H9 (cell line): Measurements from ENCODE around the gene MFGE8. TPM values are rescaled to one million over a fixed set of nuclear protein-coding genes. Genes with fewer than 3 reads are reported as not detected.

Experiments used
- DNase-seq: peaks from one replicate; pipeline ENCODE4 v3.0.0-alpha.2; 2017
- H2AFZ ChIP-seq: one replicate; pipeline ENCODE4 v1.6.1; 2013; ENCODE audit warnings: mild to moderate bottlenecking, low read length, control low read depth, moderate library complexity
- H2AK5ac ChIP-seq: 2 replicates; pipeline ENCODE4 v1.6.1; 2013; ENCODE audit warnings: low read length, control low read depth, mixed read lengths; ENCODE audit not compliant: insufficient read length
- H2BK120ac ChIP-seq: one replicate; pipeline ENCODE4 v1.6.1; 2013; ENCODE audit warnings: low read depth, mild to moderate bottlenecking, low read length, control low read depth, inconsistent platforms; ENCODE audit not compliant: poor library complexity, severe bottlenecking
- H2BK12ac ChIP-seq: 2 replicates; pipeline ENCODE4 v1.6.1; 2013; ENCODE audit warnings: low read length, control low read depth, mixed read lengths, low read depth; ENCODE audit not compliant: insufficient read length
- H2BK15ac ChIP-seq: 2 replicates; pipeline ENCODE4 v1.6.1; 2013; ENCODE audit warnings: low read depth, low read length, control low read depth
- H2BK20ac ChIP-seq: one replicate; pipeline ENCODE4 v1.6.1; 2013; ENCODE audit warnings: low read depth, mild to moderate bottlenecking, low read length, control low read depth, inconsistent platforms; ENCODE audit not compliant: poor library complexity, severe bottlenecking
- H2BK5ac ChIP-seq: 2 replicates; pipeline ENCODE4 v1.6.1; 2013; ENCODE audit warnings: low read length, control low read depth, mixed read lengths; ENCODE audit not compliant: insufficient read length
- H3K14ac ChIP-seq: 2 replicates; pipeline ENCODE4 v1.6.1; 2013; ENCODE audit warnings: low read length, control low read depth; ENCODE audit not compliant: insufficient read depth
- H3K18ac ChIP-seq: 2 replicates; pipeline ENCODE4 v1.6.1; 2013; ENCODE audit warnings: low read depth, mild to moderate bottlenecking, mixed read lengths, low read length, control low read depth; ENCODE audit not compliant: insufficient read length
- H3K23ac ChIP-seq: 2 replicates; pipeline ENCODE4 v1.6.1; 2013; ENCODE audit warnings: low read length, control low read depth, mixed read lengths, low read depth; ENCODE audit not compliant: insufficient read length
- H3K23me2 ChIP-seq: 2 replicates; pipeline ENCODE4 v1.6.1; 2013; ENCODE audit warnings: low read depth, mild to moderate bottlenecking, mixed read lengths, low read length, control low read depth; ENCODE audit not compliant: insufficient read length, poor library complexity, severe bottlenecking
- H3K27ac ChIP-seq: 2 replicates; pipeline ENCODE4 v1.5.1; 2013; ENCODE audit warnings: low read length, control low read depth, mixed read lengths, low read depth; ENCODE audit not compliant: insufficient read length
- H3K27me3 ChIP-seq: 2 replicates; pipeline ENCODE4 v1.6.1; 2013; ENCODE audit warnings: low read length, control low read depth, inconsistent platforms; ENCODE audit not compliant: insufficient read depth
- H3K4ac ChIP-seq: 2 replicates; pipeline ENCODE4 v1.6.1; 2013; ENCODE audit warnings: low read depth, mild to moderate bottlenecking, control low read depth, inconsistent platforms, low read length, moderate library complexity
- H3K4me1 ChIP-seq: 2 replicates; pipeline ENCODE4 v1.6.1; 2013; ENCODE audit warnings: low read length, control low read depth, inconsistent platforms; ENCODE audit not compliant: insufficient read depth
- H3K4me2 ChIP-seq: 2 replicates; pipeline ENCODE4 v1.6.1; 2013; ENCODE audit warnings: low read length, control low read depth, mixed read lengths; ENCODE audit not compliant: insufficient read length, insufficient read depth
- H3K56ac ChIP-seq: 2 replicates; pipeline ENCODE4 v1.6.1; 2013; ENCODE audit warnings: low read depth, mild to moderate bottlenecking, mixed read lengths, low read length, control low read depth; ENCODE audit not compliant: insufficient read length
- H3K79me1 ChIP-seq: 2 replicates; pipeline ENCODE4 v1.6.1; 2013; ENCODE audit warnings: low read depth, mild to moderate bottlenecking, moderate library complexity, low read length, control low read depth, inconsistent platforms; ENCODE audit not compliant: insufficient read depth, poor library complexity, severe bottlenecking
- H3K79me2 ChIP-seq: 2 replicates; pipeline ENCODE4 v1.6.1; 2013; ENCODE audit warnings: low read length, control low read depth, inconsistent platforms; ENCODE audit not compliant: insufficient read depth
- H3K9ac ChIP-seq: 2 replicates; pipeline ENCODE4 v1.6.1; 2013; ENCODE audit warnings: low read length, control low read depth, mixed read lengths; ENCODE audit not compliant: insufficient read length; ENCODE audit errors: extremely low read depth
- H3K9me3 ChIP-seq: one replicate; pipeline ENCODE4 v1.6.1; 2013; ENCODE audit warnings: low read depth, low read length, inconsistent platforms; ENCODE audit not compliant: control insufficient read depth
- H3T11ph ChIP-seq: one replicate; pipeline ENCODE4 v1.6.1; 2013; ENCODE audit warnings: mild to moderate bottlenecking, low read length, control low read depth, inconsistent platforms
- H4K20me1 ChIP-seq: one replicate; pipeline ENCODE4 v1.6.1; 2013; ENCODE audit not compliant: control insufficient read depth, insufficient read length, insufficient read depth
- H4K5ac ChIP-seq: 2 replicates; pipeline ENCODE4 v1.6.1; 2013; ENCODE audit warnings: low read depth, mild to moderate bottlenecking, mixed read lengths, low read length, control low read depth; ENCODE audit not compliant: insufficient read length
- H4K8ac ChIP-seq: replicated peaks from 2 replicates; pipeline ENCODE4 v1.6.1; 2013; ENCODE audit warnings: low read length, control low read depth, mixed read lengths, low read depth; ENCODE audit not compliant: insufficient read length
- H4K91ac ChIP-seq: 2 replicates; pipeline ENCODE4 v1.6.1; 2013; ENCODE audit warnings: low read depth, mild to moderate bottlenecking, moderate library complexity, mixed read lengths, low read length, control low read depth; ENCODE audit not compliant: insufficient read length
- H3K27ac Mint-ChIP-seq, 3 experiments: 2 replicates in 2 of 3; 3 replicates in 1 of 3; pipeline ENCODE4 v1.8.0; 2020 to 2021; ENCODE audit warnings: mixed read lengths in 3 of 3, mild to moderate bottlenecking in 1 of 3, moderate library complexity in 1 of 3
- H3K27me3 Mint-ChIP-seq: 2 replicates; pipeline ENCODE4 v1.8.0; 2021; ENCODE audit warnings: low read depth, mild to moderate bottlenecking, moderate library complexity, mixed read lengths
- H3K36me3 Mint-ChIP-seq, 3 experiments: 2 replicates in 2 of 3; 3 replicates in 1 of 3; pipeline ENCODE4 v1.8.0; 2020 to 2021; ENCODE audit warnings: low read depth in 3 of 3, mixed read lengths in 3 of 3; ENCODE audit not compliant: insufficient read depth in 1 of 3
- H3K4me1 Mint-ChIP-seq, 2 experiments: 2 replicates each; pipeline ENCODE4 v1.8.0; 2020; ENCODE audit warnings: mixed read lengths in 2 of 2
- H3K4me3 Mint-ChIP-seq, 2 experiments: 2 replicates in 1 of 2; 3 replicates in 1 of 2; pipeline ENCODE4 v1.8.0; 2020 to 2021; ENCODE audit warnings: mild to moderate bottlenecking in 2 of 2, mixed read lengths in 2 of 2, moderate library complexity in 1 of 2
- H3K9me3 Mint-ChIP-seq, 2 experiments: 2 replicates in 1 of 2; 3 replicates in 1 of 2; pipeline ENCODE4 v1.8.0; 2020; ENCODE audit warnings: mild to moderate bottlenecking in 2 of 2, mixed read lengths in 2 of 2, moderate library complexity in 1 of 2
- CTCF ChIP-seq: fragments of 200-600 bp; sonication (generic); conservative IDR thresholded peaks from 3 replicates; pipeline ENCODE4 v1.8.0; 2021; ENCODE audit warnings: antibody characterized with exemption, mild to moderate bottlenecking
- WGBS: extraction: QIAGEN DNeasy Blood & Tissue Kit; methylation state at CpG from one replicate; pipeline ENCODE4 v1.1.7; 2013; ENCODE audit warnings: missing lambda C conversion rate, low lambda C conversion rate, mixed read lengths; ENCODE audit not compliant: insufficient read length; ENCODE audit errors: extremely low coverage; 5-methylcytosine and 5-hydroxymethylcytosine counted together
- total RNA-seq: library from RNA; stranded (reverse); gene quantifications from 2 replicates; pipeline ENCODE4 v1.2.1, GENCODE V29; 2021

MFGE8 gene
- total RNA-seq, 1 experiment from 2014 or later, result 653 TPM

GRCh38 chr15:88956906-88957305 lies 43.7 kb upstream of the MFGE8 start:
- H4K91ac ChIP-seq, result no peak overlapping the region
- TF ChIP-seq CTCF, result no peak
- H3K14ac ChIP-seq, result no peak overlapping the region
- H4K5ac ChIP-seq, result no peak overlapping the region
- no peaks in the 10 kb centered on the region for H3K9me3 ChIP-seq
- no peaks in the 10 kb centered on the region for H3K27me3 ChIP-seq
- no peaks in the 10 kb centered on the region for H3K79me1 ChIP-seq
- H2BK12ac ChIP-seq, result no peak overlapping the region
- H4K8ac ChIP-seq, result no peak overlapping the region
- H3K79me2 ChIP-seq, result no peaks in the 10 kb centered on the region
- Mint-ChIP-seq H3K9me3 (peaks cover 4 to 5% of the 10 kb centered on the region in 2 experiments; a peak in 3 of 5 replicates), H3K4me3 (no peak overlapping the region), H3K4me1 (peaks cover 11 to 12% of the 10 kb centered on the region in 2 experiments), H3K27ac (no peak overlapping the region), H3K36me3 (peaks cover 0 to 7% (median 4%) of the 10 kb centered on the region in 3 experiments; a peak in 5 of 7 replicates), H3K27me3 (peaks cover 2% of the 10 kb centered on the region)
- no peak overlapping the region for H2BK15ac ChIP-seq
- no peak overlapping the region for H2BK20ac ChIP-seq
- H3K23me2 ChIP-seq, result no peaks in the 10 kb centered on the region
- no CpG with 5 or more reads among the region's 1 CpG for WGBS
- H3T11ph ChIP-seq, result no peak overlapping the region
- H2BK120ac ChIP-seq, result no peak overlapping the region
- no peak overlapping the region for H3K18ac ChIP-seq
- no peak overlapping the region for H2AFZ ChIP-seq
- H3K27ac ChIP-seq, result no peak overlapping the region
- no peak overlapping the region for H3K23ac ChIP-seq
- no peak overlapping the region for H3K56ac ChIP-seq
- no peak overlapping the region for H3K4ac ChIP-seq
- no peak overlapping the region for H2BK5ac ChIP-seq
- DNase-seq, result no peak
- no peak overlapping the region for H3K4me2 ChIP-seq
- H4K20me1 ChIP-seq, result no peaks in the 10 kb centered on the region
- no peak overlapping the region for H3K9ac ChIP-seq
- H3K4me1 ChIP-seq, result no peaks in the 10 kb centered on the region; the same call in 1 of the 2 replicates
- H2AK5ac ChIP-seq, result no peak overlapping the region
